Stimulated activated CD4-positive, alpha-beta T cell treated with anti-CD3 and anti-CD28 coated beads, Interleukin-1b, Interleukin-23, amount 100 ng/mL, for 4 hours (primary cell): ENCODE results near the gene ZNF460.

Experiments used
- DNase-seq, 2 donors: peaks; one replicate each; pipeline ENCODE4 v3.0.0-alpha.2; 2020; ENCODE audit warnings: low read depth in 2 of 2

The ZNF460 gene

DNA sequence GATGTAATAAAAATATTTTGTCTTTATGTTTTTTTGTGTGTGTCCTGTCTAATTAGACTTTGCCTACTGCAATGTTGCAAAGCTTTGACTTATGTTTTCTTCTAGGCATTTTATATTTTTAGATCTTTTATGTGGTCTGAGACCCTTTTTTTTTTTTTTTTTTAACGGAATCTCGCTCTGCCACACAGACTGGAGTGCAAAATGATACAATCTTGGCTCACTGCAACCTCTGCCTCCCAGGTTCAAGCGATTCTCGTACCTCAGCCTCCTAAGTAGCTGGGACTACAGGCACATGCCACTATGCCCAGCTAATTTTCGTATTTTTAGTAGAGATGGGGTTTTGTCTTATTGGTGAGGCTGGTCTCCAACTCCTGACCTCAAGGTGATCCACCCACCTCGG is 62.3 kb downstream of the ZNF460 start:
- no peak for DNase-seq
